HG03135 (cell line): ENCODE data around the gene CCSER1.

ENCODE experiments used
- ATAC-seq: cut with Tn5 transposase; IDR thresholded peaks from one replicate; pipeline ENCODE4 v1.9.1; 2021; ENCODE audit warnings: mild to moderate bottlenecking, moderate library complexity; ENCODE audit not compliant: unreplicated experiment

Gene CCSER1

GRCh38 chr4:90540536-90540935 is 413.3 kb downstream of the CCSER1 start:
- no peak for ATAC-seq

- ATAC-seq, result no peak
Measured at GRCh38 chr4:90542216-90542615, 415.0 kb downstream of the CCSER1 start.

- ATAC-seq, result no peak
Measured at GRCh38 chr4:90543419-90544170, 416.4 kb downstream of the CCSER1 start.

DNA sequence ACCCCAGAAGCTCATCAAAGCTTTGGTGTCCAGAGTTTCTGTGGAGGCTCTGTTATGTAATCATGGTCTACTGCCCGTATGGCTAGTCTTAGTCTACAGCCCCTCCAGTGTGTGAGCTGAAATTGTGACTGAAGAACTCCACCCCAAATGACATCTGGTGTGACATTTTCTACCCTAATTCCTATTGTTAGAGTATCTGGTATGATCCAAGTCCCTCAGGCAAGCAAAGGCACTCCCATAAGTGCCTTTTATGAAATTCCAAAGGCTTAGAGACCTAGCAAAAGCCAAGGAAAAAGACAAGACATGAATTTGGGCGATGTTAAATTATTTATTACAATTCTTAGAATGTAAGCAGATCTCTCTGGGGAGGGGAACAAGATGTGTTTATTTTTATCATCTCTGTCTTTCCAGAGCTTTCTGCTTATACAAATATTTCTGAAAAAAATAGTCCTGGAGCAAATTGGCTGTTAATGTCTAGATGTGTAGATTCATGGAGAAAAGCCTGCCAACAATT is 417.4 kb downstream of the CCSER1 start:
- ATAC-seq, result no peak

GRCh38 chr4:90545380-90545779 is 418.2 kb downstream of the CCSER1 start:
- ATAC-seq, result no peak

DNA sequence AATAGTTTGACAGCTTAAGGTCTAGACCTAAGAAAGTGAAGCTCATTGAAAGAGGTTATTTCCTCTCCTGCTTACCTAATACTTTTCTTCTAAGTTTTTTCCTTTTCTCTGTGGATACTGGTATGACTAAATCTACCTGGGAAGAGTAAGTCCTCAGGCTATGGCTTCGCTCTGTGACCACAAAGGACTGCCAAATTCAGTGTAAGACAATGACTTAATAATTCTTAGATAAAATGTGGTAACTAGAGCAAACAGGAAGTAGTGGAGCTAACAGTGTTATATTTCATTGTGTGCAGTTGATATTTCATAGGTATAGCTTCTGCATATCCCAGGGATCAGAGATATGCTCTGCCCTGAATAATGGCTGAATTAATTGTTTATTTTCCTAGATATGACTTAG is 418.9 kb downstream of the CCSER1 start:
- no peak for ATAC-seq

- ATAC-seq, result no peak
Measured at GRCh38 chr4:90570615-90571014, 443.4 kb downstream of the CCSER1 start.

DNA sequence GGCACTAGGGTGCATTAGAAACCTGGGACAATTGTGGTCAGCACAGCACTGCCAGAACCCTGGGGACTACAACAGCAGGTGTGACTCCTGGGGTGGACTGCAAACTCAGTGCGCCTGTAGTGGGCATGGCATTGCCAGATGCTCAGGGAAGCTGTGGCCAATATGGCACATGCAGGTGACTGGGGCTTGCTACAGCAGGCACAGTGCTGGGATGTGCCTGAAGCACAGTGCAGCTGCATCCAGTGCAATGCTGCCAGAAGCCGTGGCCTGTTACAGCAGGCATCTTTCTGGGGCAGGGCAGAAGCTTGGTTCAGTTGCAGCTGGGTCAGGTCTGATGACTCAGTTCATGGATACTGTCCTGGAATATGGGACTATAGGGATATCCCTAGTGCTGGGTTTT is 445.8 kb downstream of the CCSER1 start:
- ATAC-seq, result no peak

DNA sequence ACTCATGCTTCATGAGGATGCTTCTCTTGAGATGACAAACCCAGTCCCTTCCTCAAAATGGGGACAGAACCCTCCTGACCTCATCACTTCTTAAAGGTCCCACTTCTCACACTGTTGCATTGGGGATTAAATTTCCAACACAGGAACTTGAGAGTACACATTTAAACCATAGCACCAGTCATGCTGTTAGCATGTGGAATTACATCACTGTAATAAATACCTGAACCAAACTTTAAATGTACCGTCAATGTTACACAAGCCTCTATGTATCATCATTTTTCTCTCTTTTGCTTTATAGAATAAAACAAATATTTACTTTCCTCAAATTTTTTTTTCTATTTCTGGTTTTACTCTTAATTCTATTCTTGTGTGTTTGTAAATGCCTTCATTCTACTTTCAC is 448.2 kb downstream of the CCSER1 start:
- ATAC-seq, result no peak

GRCh38 chr4:90580326-90580725 is 453.1 kb downstream of the CCSER1 start:
- ATAC-seq, result no peak

- ATAC-seq, result no peak
Measured at GRCh38 chr4:90582087-90582486, 454.9 kb downstream of the CCSER1 start.

GRCh38 chr4:90584051-90584450 is 456.9 kb downstream of the CCSER1 start:
- no peak for ATAC-seq

DNA sequence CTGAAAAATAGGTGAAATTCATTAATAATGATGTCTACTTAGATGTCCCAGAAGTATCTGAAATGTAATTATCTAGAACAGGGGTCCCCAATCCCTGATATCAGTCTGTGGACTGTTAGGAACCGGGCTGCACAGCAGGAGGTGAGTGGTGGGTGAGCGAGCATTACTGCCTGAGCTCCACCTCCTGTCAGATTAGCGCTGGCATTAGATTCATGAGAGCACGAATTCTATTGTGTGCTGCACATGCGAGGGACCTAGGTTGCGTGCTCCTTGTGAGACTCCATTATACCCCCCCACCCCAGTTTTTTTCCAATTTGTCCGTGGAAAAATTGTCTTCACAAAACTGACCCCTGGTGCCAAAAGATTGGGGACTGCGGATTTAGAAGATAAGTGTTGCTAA is 458.8 kb downstream of the CCSER1 start:
- no peak for ATAC-seq

DNA sequence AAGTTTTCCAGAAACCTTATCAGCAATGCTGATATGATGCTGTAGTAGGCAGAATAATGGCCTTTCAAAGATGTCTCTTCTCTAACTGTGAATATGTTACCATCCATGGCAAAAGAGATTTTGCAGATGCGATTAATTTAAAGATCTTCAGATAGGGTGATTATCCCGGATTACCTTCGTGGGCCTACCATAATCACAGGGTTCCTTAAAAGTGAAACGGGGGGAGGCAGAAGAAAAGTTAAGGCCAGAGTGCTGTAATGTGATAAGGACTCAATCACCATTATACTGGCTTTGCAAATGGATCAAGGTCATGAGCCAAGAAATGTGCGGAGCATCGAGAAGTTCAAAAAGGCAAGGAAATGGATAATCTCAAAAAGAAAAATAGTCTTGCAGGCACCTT is 459.6 kb downstream of the CCSER1 start:
- no peak for ATAC-seq

- ATAC-seq, result no peak
Measured at GRCh38 chr4:90597927-90598326, 470.7 kb downstream of the CCSER1 start.

GRCh38 chr4:90598741-90599140 is 471.5 kb downstream of the CCSER1 start:
- ATAC-seq, result no peak

GRCh38 chr4:90602726-90603125 is 475.5 kb downstream of the CCSER1 start:
- ATAC-seq, result no peak

DNA sequence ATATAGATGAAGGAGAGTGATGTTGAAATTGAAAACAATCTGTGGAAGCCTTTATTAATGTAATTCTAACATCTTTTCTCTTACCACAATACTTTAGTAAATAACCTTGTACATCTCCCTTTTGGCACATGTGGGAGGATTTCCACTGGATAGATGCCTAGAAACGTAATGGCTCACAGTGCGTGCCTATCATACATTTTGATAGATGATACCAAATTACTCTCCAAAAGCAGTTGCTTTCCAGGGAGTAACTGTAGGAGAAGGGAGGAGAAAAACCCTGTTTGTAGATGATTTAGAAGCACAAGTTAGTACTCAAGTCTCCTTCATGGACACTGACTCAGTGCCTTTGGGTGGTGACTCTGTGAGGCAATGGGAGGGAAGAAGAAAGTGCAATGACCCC is 476.3 kb downstream of the CCSER1 start:
- no peak for ATAC-seq

DNA sequence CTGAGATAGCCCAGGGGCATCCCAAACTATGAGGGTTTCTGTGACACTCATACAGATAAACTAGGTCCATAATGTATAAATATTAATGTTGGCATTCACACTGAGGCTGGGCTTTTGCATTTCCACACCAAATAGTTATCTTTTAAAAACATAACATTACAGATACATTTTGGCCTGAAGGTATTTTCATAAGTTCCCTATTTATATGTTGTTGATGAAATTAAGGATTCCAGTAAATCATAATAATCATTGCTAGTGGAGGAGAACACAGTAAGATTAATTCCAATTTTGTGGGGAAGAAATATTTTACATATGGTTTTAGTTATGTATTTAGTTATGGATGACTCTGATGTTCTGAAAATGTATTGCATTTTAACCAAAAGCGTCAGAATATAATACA is 479.6 kb downstream of the CCSER1 start:
- no peak for ATAC-seq

GRCh38 chr4:90614371-90614770 is 487.2 kb downstream of the CCSER1 start:
- ATAC-seq, result no peak

- ATAC-seq, result no peak
Measured at GRCh38 chr4:90621080-90621479, 493.9 kb downstream of the CCSER1 start.

- no peak for ATAC-seq
Measured at GRCh38 chr4:90624781-90625180, 497.6 kb downstream of the CCSER1 start.
